Mammary epithelial cell (primary cell): Measurements from ENCODE around the gene BAIAP3.

Source experiments
- CTCF ChIP-seq, 2 donors: IDR thresholded peaks in 1 of 2; conservative IDR thresholded peaks in 1 of 2; 2 replicates each; pipeline ENCODE4 v1.5.1; 2011 to 2012; ENCODE audit warnings: inconsistent platforms in 2 of 2, low read length in 2 of 2, mild to moderate bottlenecking in 2 of 2, control low read depth in 1 of 2, low read depth in 1 of 2; ENCODE audit not compliant: insufficient read depth in 1 of 2; ENCODE audit errors: extremely low read depth in 1 of 2
- EZH2 ChIP-seq: IDR thresholded peaks from 2 replicates; pipeline ENCODE4 v1.6.1; 2012; ENCODE audit warnings: low read length, inconsistent platforms, borderline replicate concordance

- TF ChIP-seq CTCF (conservative IDR thresholded peaks at IDR 0.05 in 1 of 2, IDR thresholded peaks at IDR 0.05 in 1 of 2; ENCODE audit: extremely low read depth in 1 of 2, insufficient read depth in 1 of 2, low read depth in 1 of 2, low read length in 2 of 2), result no peak
- no peak for TF ChIP-seq EZH2
Observed at GRCh38 chr16:1298406-1298805, 35.0 kb upstream of the BAIAP3 start.
